MCF 10A (cell line): ENCODE measurements around the gene FER. TPM values are rescaled to one million over a fixed set of nuclear protein-coding genes. Genes with fewer than 3 reads are reported as not detected.

Source experiments
- BruUV-seq: library from RNA; stranded (reverse); fragments of 400-500 nt; replicated peaks from 2 replicates; lab custom pipeline; 2021; lab: Mats Ljungman, UMichigan
- CTCF ChIA-PET: fragments of 300-600 bp; sonication (Branson Sonifier 250); formaldehyde crosslinking; extraction: SDS; loops from one replicate; lab custom pipeline; 2021; ENCODE audit warnings: antibody characterized with exemption, inconsistent platforms; lab: Yijun Ruan, JAX
- POLR2A ChIA-PET: fragments of 300-600, 350-650 bp; sonication (Branson Sonifier 250); formaldehyde crosslinking; extraction: SDS; loops from one replicate; lab custom pipeline; 2020; ENCODE audit warnings: antibody characterized with exemption, inconsistent platforms; lab: Yijun Ruan, JAX
- DNase-seq: peaks from one replicate; pipeline ENCODE4 v3.0.0-alpha.2; 2018; ENCODE audit not compliant: unreplicated experiment
- H3K27ac Mint-ChIP-seq: one replicate; pipeline ENCODE4 v1.8.0; 2022; ENCODE audit warnings: mild to moderate bottlenecking, low read depth, mixed read lengths; ENCODE audit not compliant: unreplicated experiment
- H3K27me3 Mint-ChIP-seq: one replicate; pipeline ENCODE4 v1.8.0; 2022; ENCODE audit warnings: mixed read lengths; ENCODE audit not compliant: insufficient read depth, unreplicated experiment
- H3K36me3 Mint-ChIP-seq: one replicate; pipeline ENCODE4 v1.8.0; 2022; ENCODE audit warnings: mild to moderate bottlenecking, moderate library complexity, mixed read lengths; ENCODE audit not compliant: insufficient read depth, unreplicated experiment
- H3K4me1 Mint-ChIP-seq: one replicate; pipeline ENCODE4 v1.8.0; 2022; ENCODE audit warnings: mixed read lengths; ENCODE audit not compliant: insufficient read depth, unreplicated experiment
- H3K4me3 Mint-ChIP-seq: one replicate; pipeline ENCODE4 v1.8.0; 2022; ENCODE audit warnings: mild to moderate bottlenecking, moderate library complexity, mixed read lengths; ENCODE audit not compliant: unreplicated experiment
- H3K9me3 Mint-ChIP-seq: one replicate; pipeline ENCODE4 v1.8.0; 2022; ENCODE audit warnings: mixed read lengths; ENCODE audit not compliant: unreplicated experiment
- CTCF ChIP-seq: fragments of 200-600 bp; IDR thresholded peaks from one replicate; pipeline ENCODE4 v1.8.0; 2022; ENCODE audit warnings: antibody characterized with exemption, mild to moderate bottlenecking; ENCODE audit not compliant: unreplicated experiment
- intact Hi-C: fragments of 100-400 bp; cut with micrococcal nuclease; formaldehyde crosslinking; loops from 2 replicates; pipeline ENCODE4 v1.14.1; 2022
- total RNA-seq: library from RNA; stranded (reverse); gene quantifications from 2 replicates; pipeline ENCODE4 v1.2.3, GENCODE V29; 2022

The FER gene
- total RNA-seq, 1 experiment from 2014 or later = 71.1 TPM

- intact Hi-C loops = no loop called here
- H3K4me3 Mint-ChIP-seq = no peak overlapping the region
- peaks cover 7% of the 10 kb centered on the region for H3K9me3 Mint-ChIP-seq
- BruUV-seq = no TSS peak
- ChIA-PET POLR2A (interaction anchor here (0.6 to 1.4 kb wide), 4 partner anchors 18 to 612 kb away, joined by 3 read pairs; partner anchors contain the start of gene PJA2), CTCF (no interaction called here)
- H3K27ac Mint-ChIP-seq = no peak overlapping the region
- no peaks in the 10 kb centered on the region for H3K27me3 Mint-ChIP-seq
- H3K4me1 Mint-ChIP-seq = peaks cover 31% of the 10 kb centered on the region
- no peak for TF ChIP-seq CTCF
- DNase-seq = no peak
- H3K36me3 Mint-ChIP-seq = peaks cover 7% of the 10 kb centered on the region
Observed at GRCh38 chr5:108797986-108798385, 50.3 kb downstream of the FER start.

DNA sequence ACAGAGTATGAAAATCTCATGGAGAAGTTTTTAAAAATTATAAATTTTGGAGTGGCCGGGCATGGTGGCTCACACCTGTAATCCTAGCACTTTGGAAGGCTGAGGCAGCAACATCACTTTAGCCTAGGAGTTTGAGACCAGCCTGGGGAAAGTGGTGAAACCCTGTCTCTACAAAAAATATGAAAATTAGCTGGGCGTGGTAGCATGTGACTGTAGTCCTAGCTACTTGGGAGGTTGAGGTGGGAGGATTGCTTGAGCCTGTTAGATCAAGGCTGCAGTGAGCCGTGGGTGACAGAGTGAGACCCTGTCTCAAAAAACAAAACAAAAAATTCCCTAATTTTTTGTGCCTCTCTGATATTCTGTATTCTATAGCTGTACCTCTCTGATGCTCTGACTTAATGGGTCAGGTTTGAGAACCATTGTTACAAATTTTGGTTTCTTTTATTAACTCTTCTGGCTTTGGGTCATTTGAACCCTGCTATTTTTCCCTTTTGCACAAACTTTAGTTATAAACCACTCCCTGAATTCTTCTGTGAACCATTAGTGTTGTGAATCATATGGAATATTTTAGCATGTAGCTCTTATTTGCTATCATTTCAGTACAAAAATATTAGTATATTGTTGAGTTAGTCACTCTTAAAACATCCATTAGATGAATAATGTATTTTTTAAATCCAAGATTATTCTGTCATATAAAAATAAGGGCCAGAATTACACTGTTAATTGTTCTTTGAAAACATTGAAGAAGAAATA lies 51.0 kb downstream of the FER start:
- no peak for TF ChIP-seq CTCF
- Mint-ChIP-seq H3K9me3 (peaks cover 9% of the 10 kb centered on the region), H3K36me3 (peaks cover 7% of the 10 kb centered on the region), H3K4me3 (no peak overlapping the region), H3K4me1 (peaks cover 31% of the 10 kb centered on the region), H3K27ac (peak overlapping the region; percentile 79), H3K27me3 (no peaks in the 10 kb centered on the region)
- ChIA-PET POLR2A (interaction anchor here (0.6 to 1.4 kb wide), 8 partner anchors 19 to 611 kb away, joined by 3 to 7 read pairs (median 3); partner anchors contain the start of genes FER and PJA2), CTCF (interaction anchor here (1.0 kb wide), 1 partner anchor 116 kb away, joined by 3 read pairs; no protein-coding TSS in a partner anchor)
- no TSS peak for BruUV-seq
- intact Hi-C loops = no loop called here
- no peak for DNase-seq

DNA sequence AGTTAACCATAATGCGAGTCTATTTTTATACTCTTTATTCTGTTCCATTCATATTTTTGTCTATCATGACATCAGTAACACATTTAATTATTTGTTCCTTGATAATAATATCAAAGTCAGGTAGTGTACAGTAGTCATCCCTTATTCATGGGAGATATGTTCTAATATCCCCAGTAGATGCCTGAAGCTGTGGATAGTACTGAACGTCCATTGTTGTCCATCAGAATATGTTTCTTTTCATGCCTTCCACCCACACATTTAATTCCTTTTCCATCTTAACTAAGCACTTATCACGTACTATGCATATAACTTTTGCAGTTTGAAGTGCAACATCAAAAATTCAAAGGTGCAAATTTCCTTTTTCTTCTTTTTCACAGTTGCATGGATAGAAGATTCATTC lies 53.6 kb downstream of the FER start:
- H3K4me1 Mint-ChIP-seq = peaks cover 26% of the 10 kb centered on the region
- H3K36me3 Mint-ChIP-seq = peaks cover 9% of the 10 kb centered on the region
- H3K4me3 Mint-ChIP-seq = peak overlapping the region; percentile 43
- ChIA-PET CTCF (interaction anchor here (1.1 kb wide), 1 partner anchor 669 kb away, joined by 3 read pairs; no protein-coding TSS in a partner anchor), POLR2A (interaction anchor here (0.7 to 1.9 kb wide), 12 partner anchors 9 to 73 kb away, joined by 3 to 12 read pairs (median 4); no protein-coding TSS in a partner anchor)
- no peak for DNase-seq
- intact Hi-C loops = no loop called here
- TSS peak; percentile 98 for BruUV-seq
- no peak for TF ChIP-seq CTCF
- H3K27ac Mint-ChIP-seq = peak overlapping the region; percentile 49
- peaks cover 17% of the 10 kb centered on the region for H3K9me3 Mint-ChIP-seq
- no peaks in the 10 kb centered on the region for H3K27me3 Mint-ChIP-seq

DNA sequence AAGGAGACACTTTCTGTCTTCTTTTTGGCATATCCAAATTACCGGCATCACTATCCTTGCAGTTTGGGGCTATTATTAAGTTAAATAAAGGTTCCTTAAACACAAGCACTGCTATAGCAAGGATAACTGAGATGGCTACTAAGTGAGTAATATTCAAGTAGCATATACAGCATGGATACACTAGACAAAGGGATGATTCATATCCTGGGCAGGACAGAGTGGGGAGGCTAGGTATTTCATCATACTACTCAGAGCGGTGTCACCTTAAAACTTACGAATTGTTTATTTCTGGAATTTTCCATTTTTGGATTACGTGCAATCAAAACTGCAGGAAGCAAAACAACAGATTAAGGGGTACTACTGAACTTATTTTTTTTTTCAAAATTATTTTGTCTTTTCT lies 54.1 kb downstream of the FER start:
- Mint-ChIP-seq H3K27ac (peak overlapping the region; percentile 49), H3K36me3 (peaks cover 13% of the 10 kb centered on the region), H3K9me3 (peaks cover 22% of the 10 kb centered on the region), H3K4me3 (peak overlapping the region; percentile 43), H3K4me1 (peaks cover 26% of the 10 kb centered on the region), H3K27me3 (no peaks in the 10 kb centered on the region)
- ChIA-PET CTCF (interaction anchor here (1.1 kb wide), 1 partner anchor 668 kb away, joined by 3 read pairs; no protein-coding TSS in a partner anchor), POLR2A (interaction anchor here (0.7 to 1.9 kb wide), 12 partner anchors 9 to 74 kb away, joined by 3 to 12 read pairs (median 4); no protein-coding TSS in a partner anchor)
- DNase-seq = peak; percentile 91
- no TSS peak for BruUV-seq
- TF ChIP-seq CTCF = no peak
- intact Hi-C loops = no loop called here
